ENCODE data around the gene SLC46A2.

Gene SLC46A2

DNA sequence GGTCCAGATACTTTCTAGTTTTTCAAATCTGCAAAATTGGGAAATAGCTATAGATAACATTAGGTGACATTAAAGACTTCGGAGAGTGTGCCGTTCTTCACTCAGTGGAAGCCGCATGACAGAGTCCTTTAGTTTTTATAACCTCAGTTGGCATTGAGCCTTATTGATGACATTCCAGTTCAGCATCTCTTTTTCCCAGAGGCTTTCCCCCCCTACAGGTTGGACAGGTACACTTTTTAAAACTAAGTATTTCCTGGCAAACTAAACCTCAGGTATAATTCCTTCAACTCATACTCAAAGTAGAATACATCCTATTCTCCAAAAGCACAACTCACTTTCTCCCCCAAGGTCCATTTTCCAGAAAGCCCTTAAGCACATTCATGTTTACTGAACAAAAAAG, 58.7 kb downstream of the SLC46A2 start:
- Mint-ChIP-seq H3K4me1 (no peaks in the 10 kb centered on the region), H3K9me3 (no peaks in the 10 kb centered on the region), H3K27me3 (no peaks in the 10 kb centered on the region), H3K4me3 (no peak overlapping the region), H3K27ac (peak overlapping the region in 1 of 2 donors; percentile 49)
- DNase-seq: no peak
- ATAC-seq: no peak

DNA sequence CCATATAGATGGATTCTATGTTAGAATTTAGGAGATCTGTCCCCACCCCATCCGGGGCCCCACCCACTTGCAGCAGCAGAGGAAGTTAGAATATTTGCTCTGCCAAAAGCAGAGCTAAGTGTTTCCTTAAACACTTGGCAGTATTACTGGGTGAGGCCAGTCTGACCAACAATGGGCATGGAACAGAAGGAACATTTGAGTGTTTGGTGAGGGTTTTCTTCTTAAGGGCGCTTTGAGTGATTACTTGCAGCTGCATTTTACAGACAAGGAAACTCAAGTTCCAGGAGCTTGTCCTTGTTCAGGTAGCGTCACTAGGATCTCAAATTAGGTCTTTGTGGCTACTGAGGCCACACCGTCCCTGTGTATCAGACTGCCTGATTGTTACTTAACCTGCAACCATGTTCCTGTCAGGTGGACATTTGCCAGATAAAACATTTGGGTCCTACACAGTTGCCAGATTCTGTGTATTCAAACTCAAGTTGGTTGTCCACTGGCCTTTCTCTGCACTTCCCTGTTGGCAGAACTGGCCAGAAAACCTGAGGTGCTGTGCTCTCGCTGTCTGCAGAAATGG, 59.3 kb downstream of the SLC46A2 start:
- Mint-ChIP-seq H3K27ac (no peak overlapping the region), H3K27me3 (no peaks in the 10 kb centered on the region), H3K9me3 (no peaks in the 10 kb centered on the region), H3K4me3 (no peak overlapping the region), H3K4me1 (no peaks in the 10 kb centered on the region)
- DNase-seq (no peak), ATAC-seq (no peak)

Measured in stimulated activated naive CD8-positive, alpha-beta T cell treated with anti-CD3 and anti-CD28 coated beads, Interleukin-15, amount 100 ng/mL, for 72 hours (primary cell).